NCI-H2227 treated with DMSO at 0.1 percent for 48 hours (cell line): ENCODE measurements around the gene CDH13.

Source experiments
- DNase-seq: peaks from one replicate; lab custom pipeline; 2025; lab: John Stamatoyannopoulos, UW

The CDH13 gene

DNA sequence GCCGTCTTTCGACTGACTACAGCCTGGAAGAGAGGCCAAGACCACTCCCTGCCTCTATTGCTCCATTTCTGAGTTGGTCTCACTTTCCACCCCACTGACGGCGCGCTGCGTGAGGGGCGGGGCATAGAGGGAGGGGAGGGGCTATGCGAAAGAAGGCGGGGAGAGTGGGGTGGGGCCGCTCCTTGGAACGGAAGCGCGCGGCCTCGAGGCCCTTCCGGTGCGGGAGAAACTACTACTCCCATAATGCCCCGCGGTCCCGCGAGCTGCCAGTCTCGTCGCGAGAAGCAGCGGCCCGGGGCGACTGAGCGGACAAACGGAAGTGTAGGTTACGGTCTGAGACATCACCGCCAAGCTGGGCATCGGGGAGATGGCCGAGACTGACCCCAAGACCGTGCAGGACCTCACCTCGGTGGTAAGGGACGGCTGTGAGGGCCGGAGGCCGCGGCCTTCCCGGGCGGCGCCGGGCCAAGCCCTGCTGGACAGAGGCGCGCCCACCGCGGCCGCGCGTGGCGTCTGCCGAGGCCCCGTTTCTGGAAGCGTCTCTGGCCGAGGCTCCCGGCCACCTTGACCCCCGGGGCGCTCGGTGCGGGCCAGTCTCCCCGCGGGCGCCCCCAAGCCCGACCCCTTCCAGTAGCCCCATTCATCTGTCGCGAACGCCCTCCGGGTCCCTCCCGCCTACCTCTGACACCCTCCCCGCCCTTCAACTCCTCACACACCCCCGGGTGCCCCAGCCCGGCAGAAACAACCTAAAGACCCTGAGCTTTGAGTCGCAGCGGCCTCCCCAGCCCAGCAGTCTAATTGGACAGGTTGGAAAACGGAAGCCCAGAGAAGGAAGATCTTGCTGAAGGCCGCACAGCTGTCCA lies 1181.2 kb downstream of the CDH13 start, which contains the start of gene HSBP1:
Gene HSBP1 (plus strand): TSS at position 269 of the 863 bp plus-strand sequence. CDS start 99 bp downstream, at position 368.
- peak; percentile 76 for DNase-seq

DNA sequence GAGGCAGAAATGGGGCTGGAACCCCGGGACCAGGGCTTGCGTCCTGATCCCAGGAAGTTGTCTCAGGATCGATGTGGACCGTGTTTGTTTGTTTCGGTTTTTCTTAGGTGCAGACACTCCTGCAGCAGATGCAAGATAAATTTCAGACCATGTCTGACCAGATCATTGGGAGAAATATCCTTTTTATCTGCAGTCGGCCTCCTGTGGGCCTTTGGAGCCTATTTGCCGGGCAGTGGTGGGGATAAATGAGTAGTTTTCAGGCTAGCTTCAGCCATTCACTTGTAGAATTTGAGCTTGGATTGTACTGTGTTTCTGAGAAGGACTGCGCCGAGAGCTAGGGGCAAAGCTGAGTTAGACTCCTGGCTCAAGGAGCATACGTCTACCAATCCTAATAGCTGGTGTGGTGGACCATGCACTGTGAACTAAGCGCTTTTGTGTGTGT lies 1181.8 kb downstream of the CDH13 start:
- no peak for DNase-seq

DNA sequence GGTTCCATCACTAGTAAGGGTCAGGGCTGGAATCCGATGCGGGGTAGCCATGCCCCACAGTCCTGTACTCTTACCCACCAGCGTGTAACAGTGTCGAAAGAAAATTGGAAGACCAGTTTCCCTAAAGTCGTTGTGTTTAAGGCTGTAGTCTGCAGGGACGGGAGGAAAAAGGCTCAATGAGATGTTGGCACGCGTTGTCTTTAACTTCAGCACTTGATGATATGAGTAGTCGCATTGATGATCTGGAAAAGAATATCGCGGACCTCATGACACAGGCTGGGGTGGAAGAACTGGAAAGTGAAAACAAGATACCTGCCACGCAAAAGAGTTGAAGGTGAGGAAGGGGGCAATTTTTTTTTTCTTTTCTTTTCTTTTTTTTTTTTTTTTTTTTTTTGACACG lies 1182.3 kb downstream of the CDH13 start:
- no peak for DNase-seq

DNA sequence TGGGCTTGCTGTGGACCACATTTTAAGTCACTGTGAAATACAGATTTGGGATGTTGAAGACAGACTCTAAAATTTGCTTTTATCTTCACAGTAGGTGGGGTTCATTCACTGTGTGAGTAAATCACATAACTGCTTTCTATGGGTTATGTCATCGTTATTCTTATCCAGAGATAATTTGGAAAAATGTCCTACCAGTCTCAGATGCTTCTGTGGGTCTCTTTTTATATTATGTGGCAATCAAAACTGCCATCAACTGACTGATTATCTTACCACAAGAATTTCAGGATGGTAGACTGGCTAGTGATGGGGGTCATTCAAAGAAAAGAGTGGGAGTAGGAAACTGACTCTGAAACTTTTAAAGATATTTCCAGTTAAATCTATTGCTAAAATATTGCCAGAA lies 1184.1 kb downstream of the CDH13 start:
- DNase-seq, result no peak

DNA sequence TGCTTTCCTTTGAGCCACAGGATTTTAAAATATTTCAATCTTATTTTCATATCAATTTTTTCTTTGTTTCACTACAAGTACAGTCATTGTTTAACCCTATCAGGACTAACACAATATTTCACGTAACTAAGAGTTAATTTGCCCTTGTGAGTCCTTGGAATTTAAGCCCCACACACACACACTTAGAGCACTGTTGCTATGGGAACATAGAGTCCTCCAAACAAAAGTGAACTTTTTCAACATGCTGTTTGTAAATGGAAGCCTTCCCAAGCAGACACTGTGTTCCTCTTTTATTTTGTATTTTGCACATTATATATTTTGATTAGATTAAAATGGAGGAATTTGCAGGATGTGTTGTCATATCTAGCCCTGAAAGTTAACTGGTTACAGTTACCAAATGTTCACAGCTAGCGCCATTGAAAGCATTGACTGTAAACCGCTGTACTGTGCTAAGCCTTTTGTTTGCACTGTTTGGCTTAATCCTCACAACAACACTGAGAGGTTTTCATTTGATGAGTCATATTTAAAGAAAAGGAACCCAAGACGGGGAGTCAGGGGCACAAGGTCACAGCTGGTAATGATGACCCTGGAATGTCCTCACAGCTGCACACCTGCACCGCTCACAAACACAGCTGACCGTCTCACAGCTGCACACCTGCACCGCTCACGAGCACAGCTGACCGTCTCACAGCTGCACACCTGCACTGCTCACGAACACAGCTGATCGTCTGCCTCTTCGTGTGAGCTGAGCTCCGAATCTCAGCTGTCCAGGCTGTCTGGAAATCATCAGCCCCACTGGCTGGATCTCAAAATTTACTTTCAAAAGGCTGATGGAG lies 1187.3 kb downstream of the CDH13 start:
- peak; percentile 37 for DNase-seq

DNA sequence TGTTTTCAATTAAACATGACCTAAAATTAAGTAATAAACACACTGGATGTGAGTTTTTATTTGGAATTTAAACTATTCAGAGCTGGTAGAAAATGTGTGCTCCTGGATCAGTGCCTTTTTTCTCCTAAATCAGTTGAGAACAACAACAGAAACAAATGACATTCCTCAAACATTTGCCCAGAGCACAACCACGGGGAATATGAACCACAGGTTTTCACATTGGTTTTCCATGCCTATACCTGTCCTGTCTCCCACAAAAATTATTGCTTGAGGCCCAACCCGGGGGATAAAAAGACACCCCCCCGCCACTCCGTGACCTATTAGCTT lies 1187.9 kb downstream of the CDH13 start:
- no peak for DNase-seq

DNA sequence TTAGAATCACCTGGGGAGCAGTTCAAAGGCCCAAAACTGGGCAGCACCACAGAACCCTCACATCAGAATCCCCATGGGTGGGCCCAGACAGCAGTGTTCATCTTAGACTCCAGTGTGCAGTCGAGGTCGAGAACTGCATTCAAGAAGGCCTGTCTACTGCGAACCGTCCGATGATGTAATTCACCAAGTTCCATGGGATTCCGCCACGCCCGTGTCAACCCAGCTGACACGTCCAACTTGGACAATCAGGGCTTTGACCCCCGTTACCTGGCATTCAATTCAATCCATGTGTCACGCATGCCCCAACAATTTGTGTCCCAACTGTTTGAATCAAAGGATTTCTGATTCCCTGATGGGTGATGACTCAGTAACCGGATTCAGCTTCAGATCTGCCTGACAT lies 1190.3 kb downstream of the CDH13 start:
- no peak for DNase-seq

DNA sequence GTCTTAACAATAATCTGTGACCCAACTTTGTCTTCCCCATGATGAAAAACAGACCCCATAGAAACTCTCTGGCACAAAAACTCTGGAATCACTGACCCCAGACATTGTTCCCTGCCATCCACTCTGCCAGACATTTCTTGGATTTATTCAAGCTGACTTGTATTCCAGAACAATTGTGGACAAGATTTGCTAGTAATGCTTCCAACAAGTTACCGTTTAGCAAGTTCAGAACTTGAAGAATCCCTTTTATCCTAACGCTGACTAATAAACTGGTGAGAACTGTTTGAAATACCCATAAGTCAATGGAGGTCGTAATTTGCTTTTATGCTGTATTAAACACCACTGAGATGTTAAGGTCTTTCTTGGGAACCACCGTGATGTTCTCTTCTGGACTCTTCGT lies 1191.5 kb downstream of the CDH13 start:
- no peak for DNase-seq

DNA sequence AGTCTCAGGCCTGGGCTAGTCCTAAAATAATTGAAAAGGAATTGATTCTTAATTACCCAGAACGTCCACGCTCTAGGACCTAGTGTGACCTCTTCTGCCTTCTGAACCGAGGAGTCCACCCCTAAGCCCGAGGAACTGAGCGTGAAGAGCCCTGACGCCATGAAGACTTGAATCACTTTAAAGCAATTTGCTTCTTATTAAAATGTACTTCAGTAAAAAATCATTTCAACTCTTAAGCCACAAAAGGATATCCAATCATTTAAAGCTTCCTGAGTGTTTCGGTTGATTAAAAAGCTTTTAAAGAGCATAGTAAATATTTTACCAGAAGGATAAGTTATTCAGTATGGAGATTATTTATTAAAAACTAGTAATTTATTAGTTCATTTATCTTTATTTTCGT lies 1192.6 kb downstream of the CDH13 start:
- no peak for DNase-seq

DNA sequence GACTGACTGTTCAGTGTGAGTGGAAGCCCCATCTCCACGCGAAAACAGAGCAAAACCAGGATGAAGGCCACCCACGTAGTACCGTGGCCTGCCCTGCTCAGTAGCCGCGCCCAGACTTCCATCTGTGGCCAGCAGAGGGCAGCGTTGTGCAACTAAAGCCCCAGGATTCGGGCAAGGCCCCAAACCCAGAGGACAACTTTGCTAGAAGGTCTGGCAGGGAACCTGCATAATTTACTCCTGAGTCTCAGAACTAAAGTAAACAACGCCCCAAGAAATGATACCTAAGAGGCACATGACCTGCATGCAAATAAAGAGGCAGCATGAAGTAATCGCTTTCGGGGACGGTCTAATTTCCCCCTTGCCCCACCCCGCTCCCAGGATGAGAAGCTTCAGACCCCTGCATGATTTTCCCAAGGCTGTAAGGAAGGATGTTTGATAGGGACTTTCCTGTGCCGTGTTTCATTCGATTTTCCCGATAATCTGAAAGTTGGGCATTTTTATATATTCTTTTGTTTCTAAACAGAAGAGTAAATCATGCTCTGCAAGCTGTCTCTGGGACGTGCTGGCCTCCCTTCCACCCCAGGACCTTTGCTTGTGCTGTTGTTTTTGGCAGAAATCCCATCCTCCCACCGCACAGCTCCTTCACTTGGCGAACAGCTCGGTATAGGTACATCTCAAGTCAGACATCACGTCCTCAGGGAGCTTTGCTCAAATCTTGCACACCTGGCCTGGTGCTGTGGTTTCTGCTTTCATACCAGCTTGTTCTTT lies 1199.6 kb downstream of the CDH13 start:
- peak; percentile 28 for DNase-seq

DNA sequence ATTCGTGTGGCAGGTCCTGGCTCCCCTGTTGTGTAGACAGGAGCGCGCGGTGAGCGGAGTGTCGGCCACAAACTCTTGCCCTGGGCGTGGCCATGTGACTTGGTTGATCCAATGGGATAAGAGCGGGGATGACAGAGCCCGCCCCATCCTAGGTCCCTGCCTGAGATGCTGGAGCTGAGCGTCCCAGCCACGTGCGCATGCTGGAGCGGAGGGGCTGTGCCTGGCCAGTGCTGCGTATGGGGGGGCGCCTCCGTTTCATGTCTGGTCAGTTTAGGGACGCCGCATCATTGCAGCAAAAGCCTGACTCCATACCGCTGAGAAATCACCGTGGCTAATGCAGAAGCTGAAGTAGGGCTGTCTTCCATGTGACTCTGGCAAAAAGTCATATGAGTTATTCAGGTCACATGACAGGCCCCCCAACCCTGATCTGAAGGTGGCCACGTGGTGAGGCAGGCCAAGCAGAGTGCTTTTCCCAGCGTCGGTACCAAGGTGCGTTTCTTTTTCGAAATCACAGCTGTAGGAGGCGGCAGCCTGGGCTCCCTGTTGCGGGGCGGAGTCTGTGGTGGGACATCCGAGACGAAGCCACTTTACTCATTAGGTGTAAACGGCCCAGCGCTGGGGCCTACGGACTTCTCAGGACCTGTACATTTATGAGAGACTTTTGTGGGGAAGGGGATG lies 1203.5 kb downstream of the CDH13 start:
- DNase-seq, result no peak

DNA sequence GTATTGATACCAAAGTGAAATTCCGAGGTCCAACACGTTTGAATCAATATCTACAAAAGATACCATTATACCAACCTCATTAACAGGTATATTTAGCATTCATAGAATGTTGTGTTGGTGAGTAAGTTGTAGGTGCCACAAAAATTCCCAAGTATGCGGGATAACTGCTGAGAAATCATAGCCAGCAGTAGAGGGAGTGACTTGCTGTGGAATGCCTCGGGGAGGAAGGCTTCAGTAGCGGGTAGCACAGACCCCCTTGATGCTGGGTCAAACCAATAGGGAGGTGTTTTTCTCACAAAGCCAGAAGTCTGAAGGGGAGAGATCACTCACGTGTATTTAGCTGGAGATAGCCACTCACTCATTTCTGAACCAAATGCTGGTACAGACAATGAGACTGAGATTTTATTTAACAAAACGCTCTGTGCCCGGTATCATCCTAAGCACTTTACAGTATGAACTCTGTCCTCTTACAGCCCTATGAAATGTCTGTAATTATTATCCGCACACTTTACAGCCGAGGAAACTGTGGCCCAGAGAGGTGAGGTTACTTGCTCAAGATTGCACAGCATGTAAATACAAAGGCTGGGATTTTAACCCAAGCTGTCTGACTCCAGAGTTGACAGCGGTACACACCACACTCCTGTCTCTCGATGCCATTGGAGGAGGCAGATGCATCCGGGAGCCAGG lies 1204.1 kb downstream of the CDH13 start:
- DNase-seq, result no peak

DNA sequence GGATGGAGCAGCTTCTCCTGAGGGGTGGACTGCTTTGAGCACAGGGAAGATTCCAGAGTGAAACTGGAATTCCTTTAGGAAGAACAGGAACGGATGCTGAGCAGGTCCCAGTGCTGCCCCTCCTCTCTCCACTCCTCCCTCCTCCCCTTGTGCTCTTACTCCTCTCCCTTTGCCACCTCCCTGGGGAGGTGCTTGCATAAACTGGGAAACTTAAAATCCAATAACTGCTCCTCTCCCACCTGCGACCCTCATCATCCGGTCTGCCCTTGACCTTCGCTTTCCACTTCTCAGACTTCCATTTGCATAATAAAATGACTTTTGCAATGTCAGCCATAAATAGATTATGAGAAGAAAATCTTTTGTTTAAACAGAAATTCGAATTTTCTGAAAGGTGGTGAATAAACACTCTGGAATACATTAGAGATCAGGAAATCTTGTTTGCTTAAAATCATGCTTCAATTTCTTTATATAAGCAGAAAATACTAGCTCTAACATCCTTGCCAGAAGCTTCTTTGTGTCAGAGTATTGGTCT lies 1204.8 kb downstream of the CDH13 start:
- DNase-seq, result no peak

DNA sequence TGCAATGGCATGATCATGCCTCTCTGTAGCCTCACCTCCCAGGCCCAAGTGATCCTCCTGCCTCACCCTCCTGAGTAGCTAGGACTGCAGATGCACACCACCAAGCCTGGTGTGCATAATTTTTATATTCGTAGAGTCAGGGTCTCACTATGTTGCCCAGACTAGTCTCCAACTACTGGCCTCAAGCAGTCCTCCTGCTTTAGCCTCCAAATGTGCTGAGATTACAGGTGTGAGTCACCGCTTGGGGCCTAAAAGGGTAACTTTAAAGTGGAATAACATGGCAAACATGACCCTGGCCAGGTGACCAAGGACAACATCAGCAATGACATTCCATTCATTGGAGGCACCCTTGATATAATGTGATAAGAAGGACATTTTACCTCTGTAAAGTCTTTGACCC lies 1207.2 kb downstream of the CDH13 start:
- DNase-seq, result no peak

DNA sequence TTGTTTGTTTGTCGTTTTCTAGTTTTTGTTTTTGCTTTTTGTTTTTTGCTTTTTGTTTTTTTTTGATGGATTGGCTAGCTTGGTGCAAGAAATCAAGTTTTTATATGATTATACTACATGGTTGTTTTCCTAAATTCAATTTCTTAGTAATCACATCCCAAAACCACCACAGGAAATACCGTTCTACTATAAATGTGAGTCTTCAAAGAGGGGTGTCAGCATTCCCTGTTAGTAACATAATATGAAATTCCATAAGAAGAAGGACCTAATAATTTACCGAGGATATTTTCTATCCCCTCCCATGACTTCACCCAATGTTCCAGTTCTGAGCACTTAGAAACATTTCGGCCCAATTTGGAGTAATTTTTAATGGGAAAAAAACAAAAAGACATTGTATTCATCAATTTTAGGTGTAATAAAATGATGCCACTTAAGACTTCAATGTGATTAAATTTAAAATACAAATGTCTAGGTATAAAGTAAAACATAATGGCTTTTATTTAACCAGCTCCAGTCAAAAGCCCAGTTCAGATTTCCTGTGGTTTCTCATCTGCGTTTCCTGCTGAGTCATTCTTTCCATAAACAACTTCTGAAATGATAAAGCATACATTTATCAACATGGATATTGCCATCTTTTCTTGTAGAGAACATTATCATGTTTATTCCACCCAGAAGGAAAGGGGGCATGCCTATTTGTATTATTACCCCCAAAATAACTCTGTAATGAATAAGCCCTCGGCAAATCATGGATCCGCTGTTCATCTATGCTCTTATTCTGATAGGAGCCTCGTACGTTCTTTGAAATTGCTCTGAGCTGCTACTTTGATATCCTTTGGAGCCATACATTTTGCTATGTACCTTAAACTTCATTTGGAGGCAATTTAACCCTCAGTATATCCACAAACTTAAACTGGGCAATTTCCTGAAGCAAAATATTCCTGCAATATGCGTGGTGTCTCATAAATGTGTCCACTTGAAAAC lies 1209.1 kb downstream of the CDH13 start:
- no peak for DNase-seq

DNA sequence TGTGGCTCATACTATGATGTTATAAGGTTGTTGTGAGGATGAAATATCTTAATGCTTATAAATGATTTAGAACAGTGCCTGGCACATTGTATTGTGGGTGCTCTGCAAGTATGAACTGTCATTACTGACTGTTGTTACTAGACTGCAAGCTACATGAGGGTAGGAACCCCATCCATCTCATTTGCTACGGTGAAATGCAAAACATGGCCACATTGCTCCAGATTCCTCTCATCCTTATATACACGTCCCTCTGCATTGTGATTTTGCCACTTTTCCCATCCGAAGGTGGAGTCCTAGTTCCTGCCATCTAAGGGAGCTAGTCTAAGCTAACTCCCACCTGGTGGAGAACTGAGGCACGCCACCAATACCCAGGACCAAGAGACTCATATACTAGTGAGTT lies 1210.8 kb downstream of the CDH13 start:
- no peak for DNase-seq

DNA sequence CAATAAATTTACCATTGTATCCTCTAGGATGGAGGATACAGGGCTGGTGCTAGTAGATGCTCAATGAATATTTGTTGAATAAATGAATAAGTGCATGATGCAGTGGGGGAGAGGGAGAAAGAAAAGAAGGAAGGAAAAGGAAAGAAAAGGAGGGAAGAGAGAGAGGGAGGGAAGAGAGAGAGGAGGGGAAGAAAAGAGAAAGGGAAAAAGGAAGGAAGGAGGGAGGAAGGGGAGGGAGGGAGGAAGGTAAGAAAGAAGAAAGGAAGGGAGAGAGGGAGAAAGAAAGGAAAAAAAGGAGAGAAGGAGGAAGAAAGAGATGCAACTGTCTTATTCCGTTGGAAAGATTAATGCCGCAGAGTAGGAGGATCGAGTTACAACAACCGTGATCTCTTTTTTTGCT lies 1211.4 kb downstream of the CDH13 start:
- DNase-seq, result no peak

DNA sequence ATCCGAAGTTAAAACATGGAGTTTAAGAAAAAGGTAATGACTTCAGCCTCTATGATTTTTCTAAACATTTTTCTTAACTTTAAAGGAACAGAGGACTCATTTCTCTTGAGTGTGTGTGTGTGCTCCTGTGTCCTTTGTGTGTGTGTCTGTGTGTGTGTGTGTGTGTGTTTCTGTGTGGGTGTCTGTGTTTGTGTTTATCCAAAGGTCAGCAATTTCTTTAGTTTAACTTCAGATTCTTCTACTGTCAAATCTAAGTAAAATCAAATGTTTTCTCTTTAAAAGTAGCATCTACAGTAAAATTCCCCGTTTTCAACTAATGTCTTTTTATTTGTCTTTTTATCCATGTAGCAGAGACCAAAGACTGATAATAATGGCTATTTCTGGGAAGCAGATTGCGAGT lies 1212.8 kb downstream of the CDH13 start:
- DNase-seq, result no peak

DNA sequence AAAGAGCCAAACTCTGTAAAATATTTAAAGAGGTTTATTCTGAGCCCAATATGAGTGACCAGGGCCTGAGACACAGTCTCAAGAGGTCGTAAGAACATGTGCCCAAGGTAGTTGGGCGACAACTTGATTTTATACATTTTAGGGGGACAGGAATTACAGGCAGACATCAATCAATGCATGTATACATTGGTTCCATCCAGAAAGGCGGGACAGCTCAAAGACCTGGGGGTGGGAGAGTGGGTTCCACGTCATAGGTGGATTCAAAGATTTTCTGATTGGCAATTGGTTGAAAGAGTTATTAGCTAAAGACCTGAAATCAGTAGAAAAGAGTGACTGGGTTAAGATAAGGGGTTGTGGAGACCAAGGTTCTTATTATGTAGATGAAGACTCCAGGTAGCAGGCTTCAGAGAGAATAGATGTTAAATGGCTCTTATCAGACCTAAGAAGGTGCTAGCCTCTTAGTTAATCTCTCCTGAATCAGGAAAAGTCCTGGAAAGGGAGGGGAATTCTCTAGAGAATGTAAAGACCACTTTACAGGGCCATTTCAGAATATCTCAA lies 1213.4 kb downstream of the CDH13 start:
- no peak for DNase-seq
